ENCODE results near the gene RIIAD1.
"Not testable (repeated sequence)": the region's sequence is repeated elsewhere in the genome, so short reads cannot be mapped to it uniquely, and the experiment has no call there.

RIIAD1 gene

GRCh38 chr1:151737479-151737878 lies 16.2 kb downstream of the RIIAD1 start:
- Mint-ChIP-seq H3K27ac (no peak overlapping the region), H3K27me3 (ENCODE audit: low read depth) (peaks cover 6% of the 10 kb centered on the region), H3K9me3 (peaks cover 12% of the 10 kb centered on the region), H3K4me3 (no peak overlapping the region), H3K4me1 (ENCODE audit: low read depth) (peaks cover 5% of the 10 kb centered on the region), H3K36me3 (ENCODE audit: low read depth) (no peaks in the 10 kb centered on the region)

- no peaks in the 10 kb centered on the region for H3K36me3 Mint-ChIP-seq (ENCODE audit: low read depth)
- peaks cover 9% of the 10 kb centered on the region for H3K27me3 Mint-ChIP-seq (ENCODE audit: low read depth)
- H3K9me3 Mint-ChIP-seq, result peaks cover 12% of the 10 kb centered on the region
- no peak overlapping the region for H3K4me3 Mint-ChIP-seq
- H3K27ac Mint-ChIP-seq, result no peak overlapping the region
- H3K4me1 Mint-ChIP-seq (ENCODE audit: low read depth), result peaks cover 5% of the 10 kb centered on the region
These were observed 18.5 kb downstream of the RIIAD1 start for GRCh38 chr1:151739590-151740355.

- Mint-ChIP-seq H3K27ac (no peak overlapping the region), H3K36me3 (ENCODE audit: low read depth) (no peaks in the 10 kb centered on the region), H3K4me3 (no peak overlapping the region), H3K27me3 (ENCODE audit: low read depth) (peaks cover 22% of the 10 kb centered on the region), H3K4me1 (ENCODE audit: low read depth) (peaks cover 3% of the 10 kb centered on the region), H3K9me3 (peaks cover 12% of the 10 kb centered on the region)
These were observed 20.2 kb downstream of the RIIAD1 start for GRCh38 chr1:151741516-151741915.

- peaks cover 4% of the 10 kb centered on the region for H3K27me3 Mint-ChIP-seq (ENCODE audit: low read depth)
- H3K27ac Mint-ChIP-seq, result no peak overlapping the region
- H3K4me1 Mint-ChIP-seq (ENCODE audit: low read depth), result peaks cover 8% of the 10 kb centered on the region
- H3K36me3 Mint-ChIP-seq (ENCODE audit: low read depth), result peaks cover 23% of the 10 kb centered on the region
- H3K9me3 Mint-ChIP-seq, result no peaks in the 10 kb centered on the region
- H3K4me3 Mint-ChIP-seq, result no peak overlapping the region
These were observed 35.0 kb downstream of the RIIAD1 start for GRCh38 chr1:151756291-151756690.

GRCh38 chr1:151759241-151759640 lies 37.9 kb downstream of the RIIAD1 start:
- Mint-ChIP-seq H3K4me1 (ENCODE audit: low read depth) (peaks cover 19% of the 10 kb centered on the region), H3K9me3 (no peaks in the 10 kb centered on the region), H3K27ac (no peak overlapping the region), H3K4me3 (no peak overlapping the region), H3K36me3 (ENCODE audit: low read depth) (peaks cover 32% of the 10 kb centered on the region), H3K27me3 (ENCODE audit: low read depth) (no peaks in the 10 kb centered on the region)

GRCh38 chr1:151760597-151761385 lies 39.5 kb downstream of the RIIAD1 start:
- H3K4me1 Mint-ChIP-seq (ENCODE audit: low read depth), result peaks cover 25% of the 10 kb centered on the region
- H3K27me3 Mint-ChIP-seq (ENCODE audit: low read depth), result no peaks in the 10 kb centered on the region
- H3K4me3 Mint-ChIP-seq, result no peak overlapping the region
- H3K36me3 Mint-ChIP-seq (ENCODE audit: low read depth), result peaks cover 32% of the 10 kb centered on the region
- H3K27ac Mint-ChIP-seq, result peak overlapping the region; percentile 20
- no peaks in the 10 kb centered on the region for H3K9me3 Mint-ChIP-seq

- peak within 1 kb of the TSS; percentile 85 for H3K4me3 Mint-ChIP-seq
- H3K27ac Mint-ChIP-seq, result peak within 1 kb of the TSS; percentile 87
- no peaks in the 10 kb centered on the region for H3K9me3 Mint-ChIP-seq
- no peaks in the 10 kb centered on the region for H3K27me3 Mint-ChIP-seq (ENCODE audit: low read depth)
- H3K36me3 Mint-ChIP-seq (ENCODE audit: low read depth), result peaks cover 28% of the 10 kb centered on the region
- H3K4me1 Mint-ChIP-seq (ENCODE audit: low read depth), result peaks cover 22% of the 10 kb centered on the region
These were observed 41.9 kb downstream of the RIIAD1 start, which contains the start of gene MRPL9 for GRCh38 chr1:151762941-151763921. Gene MRPL9, minus strand, starts transcription at chr1:151763496. Its CDS starts 17 bp downstream, at chr1:151763479.

- H3K9me3 Mint-ChIP-seq, result no peaks in the 10 kb centered on the region
- H3K4me3 Mint-ChIP-seq, result peak overlapping the region; percentile 85
- H3K27ac Mint-ChIP-seq, result peak overlapping the region; percentile 87
- H3K27me3 Mint-ChIP-seq (ENCODE audit: low read depth), result no peaks in the 10 kb centered on the region
- peaks cover 27% of the 10 kb centered on the region for H3K36me3 Mint-ChIP-seq (ENCODE audit: low read depth)
- H3K4me1 Mint-ChIP-seq (ENCODE audit: low read depth), result peaks cover 25% of the 10 kb centered on the region
These were observed 42.7 kb downstream of the RIIAD1 start for GRCh38 chr1:151763990-151764389.

- not testable (repeated sequence) for H3K27me3 Mint-ChIP-seq (ENCODE audit: low read depth); H3K36me3 Mint-ChIP-seq (ENCODE audit: low read depth); H3K9me3 Mint-ChIP-seq; H3K27ac Mint-ChIP-seq; H3K4me3 Mint-ChIP-seq
- H3K4me1 Mint-ChIP-seq (ENCODE audit: low read depth), result peaks cover 15% of the 10 kb centered on the region
These were observed 47.2 kb downstream of the RIIAD1 start for GRCh38 chr1:151768351-151769066.

- not testable (repeated sequence) for H3K4me3 Mint-ChIP-seq; H3K36me3 Mint-ChIP-seq (ENCODE audit: low read depth); H3K27me3 Mint-ChIP-seq (ENCODE audit: low read depth); H3K9me3 Mint-ChIP-seq; H3K27ac Mint-ChIP-seq
- H3K4me1 Mint-ChIP-seq (ENCODE audit: low read depth), result peaks cover 12% of the 10 kb centered on the region
These were observed 47.9 kb downstream of the RIIAD1 start for GRCh38 chr1:151769270-151769669.

- Mint-ChIP-seq H3K27ac (no peak overlapping the region), H3K27me3 (ENCODE audit: low read depth) (no peaks in the 10 kb centered on the region), H3K9me3 (no peaks in the 10 kb centered on the region), H3K36me3 (ENCODE audit: low read depth) (peaks cover 17% of the 10 kb centered on the region), H3K4me1 (ENCODE audit: low read depth) (no peaks in the 10 kb centered on the region), H3K4me3 (no peak overlapping the region)
These were observed 52.4 kb downstream of the RIIAD1 start for GRCh38 chr1:151773702-151774101.

- Mint-ChIP-seq H3K36me3 (ENCODE audit: low read depth) (peaks cover 24% of the 10 kb centered on the region), H3K27me3 (ENCODE audit: low read depth) (no peaks in the 10 kb centered on the region), H3K4me3 (no peak overlapping the region), H3K9me3 (no peaks in the 10 kb centered on the region), H3K4me1 (ENCODE audit: low read depth) (no peaks in the 10 kb centered on the region), H3K27ac (no peak overlapping the region)
These were observed 53.1 kb downstream of the RIIAD1 start for GRCh38 chr1:151774256-151774922.

GRCh38 chr1:151775894-151776664 lies 54.8 kb downstream of the RIIAD1 start:
- Mint-ChIP-seq H3K36me3 (ENCODE audit: low read depth) (peaks cover 28% of the 10 kb centered on the region), H3K27ac (no peak overlapping the region), H3K27me3 (ENCODE audit: low read depth) (no peaks in the 10 kb centered on the region), H3K4me3 (no peak overlapping the region), H3K9me3 (no peaks in the 10 kb centered on the region), H3K4me1 (ENCODE audit: low read depth) (no peaks in the 10 kb centered on the region)
